Stimulated activated CD4-positive, alpha-beta T cell treated with anti-CD3 and anti-CD28 coated beads, TNF-alpha, amount 100 ng/mL, for 4 hours (primary cell): ENCODE results near the gene FHOD1.

ENCODE experiments used
- DNase-seq, 3 experiments: peaks; one replicate each; pipeline ENCODE4 v3.0.0-alpha.2; 2020; ENCODE audit warnings: low read depth in 3 of 3

Gene FHOD1

DNA sequence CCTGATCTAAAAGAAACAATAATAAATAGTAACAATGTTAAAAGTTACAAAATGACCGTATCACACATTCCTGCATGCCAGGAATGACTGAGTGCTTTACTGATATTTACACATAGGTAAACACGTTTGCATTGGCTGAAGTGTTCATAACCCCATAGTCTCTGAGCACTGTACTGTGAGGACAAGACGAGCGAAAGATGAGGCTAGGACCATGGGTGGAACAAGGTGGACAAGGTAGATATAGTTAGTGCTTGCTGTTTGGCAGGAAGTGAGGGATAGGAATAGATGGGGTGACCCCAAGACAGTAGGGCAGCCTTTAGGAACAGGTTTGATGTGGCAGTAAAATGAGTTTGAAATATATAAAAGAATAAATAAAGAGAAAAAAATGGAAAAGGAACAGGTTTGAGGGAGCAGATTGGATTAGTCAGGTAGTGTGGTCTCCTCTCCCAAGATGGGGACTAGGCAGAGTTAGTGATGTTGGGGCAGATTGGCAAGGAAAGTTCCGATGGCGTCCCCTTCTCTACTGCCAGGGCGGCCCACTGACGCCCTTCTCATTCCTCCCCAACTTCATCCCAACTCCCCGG lies 55.8 kb downstream of the FHOD1 start:
- DNase-seq, result no peak

DNA sequence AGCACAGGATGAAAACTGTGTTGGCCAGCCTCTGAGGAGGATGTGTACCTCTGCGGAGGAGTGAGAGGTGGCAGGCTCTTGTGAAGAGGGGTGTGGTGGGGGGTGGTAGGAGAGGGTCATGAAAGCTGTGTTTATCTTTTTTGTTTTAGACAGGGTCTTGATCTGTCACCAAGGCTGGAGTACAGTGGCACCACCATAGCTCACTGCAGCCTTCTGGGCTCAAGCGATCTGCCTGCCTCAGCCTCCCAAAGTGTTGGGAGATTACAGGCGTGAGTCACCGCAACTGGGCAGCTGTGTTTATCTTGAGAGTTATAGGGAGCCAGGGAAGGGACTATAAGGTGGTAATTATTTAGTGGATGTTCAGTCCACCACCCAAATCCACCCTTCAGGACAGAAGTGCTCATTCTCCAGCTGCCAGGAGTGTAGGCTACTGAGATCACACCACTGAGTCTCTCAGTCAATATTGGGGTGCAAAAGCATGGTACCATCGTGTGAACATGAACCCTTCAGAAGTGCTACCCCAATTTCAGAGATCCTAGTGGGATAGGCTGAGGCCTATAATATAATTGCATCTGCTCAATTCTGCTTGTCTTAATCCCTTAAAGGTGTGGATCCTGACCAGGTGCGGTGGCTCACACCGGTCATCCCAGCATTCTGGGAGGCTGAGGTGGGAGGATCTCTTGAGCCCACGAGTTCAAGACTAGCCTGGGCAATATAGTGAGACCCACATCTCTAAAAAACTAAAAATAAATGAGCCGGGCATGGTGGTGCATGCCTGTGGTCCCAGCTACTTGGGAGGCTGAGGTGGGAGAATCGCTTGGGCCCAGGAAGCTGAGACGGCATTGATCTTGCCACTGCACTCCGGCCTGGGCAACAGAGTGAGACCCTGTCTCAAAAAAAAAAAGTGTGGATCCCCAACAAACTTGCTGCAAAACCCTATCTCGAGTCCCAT lies 56.6 kb downstream of the FHOD1 start:
- DNase-seq, result no peak

DNA sequence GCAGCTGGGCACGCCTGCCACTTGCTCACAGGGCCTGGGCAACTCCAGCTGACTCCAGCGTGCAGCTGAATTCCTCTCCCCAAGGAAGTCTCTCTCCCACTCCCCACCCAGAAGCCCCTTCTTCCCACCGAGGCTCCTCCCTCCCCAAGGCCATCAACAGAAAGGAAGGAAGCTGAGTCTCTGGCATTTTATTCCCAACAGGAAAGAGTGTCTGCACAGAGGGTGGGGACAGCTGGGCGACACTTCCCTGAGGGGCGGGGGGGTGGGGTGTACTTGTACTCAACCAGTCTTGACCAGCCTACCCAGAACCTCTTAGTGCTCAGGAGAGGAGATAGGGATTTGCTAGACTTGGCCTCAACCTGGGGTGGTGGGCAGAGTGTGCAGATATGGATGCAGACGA lies 57.2 kb downstream of the FHOD1 start, which contains the start of gene EXOC3L1:
Gene EXOC3L1 (minus strand): TSS at position 96 of the 400 bp plus-strand sequence. CDS start 460 bp downstream, outside the sequence.
- DNase-seq, result no peak

DNA sequence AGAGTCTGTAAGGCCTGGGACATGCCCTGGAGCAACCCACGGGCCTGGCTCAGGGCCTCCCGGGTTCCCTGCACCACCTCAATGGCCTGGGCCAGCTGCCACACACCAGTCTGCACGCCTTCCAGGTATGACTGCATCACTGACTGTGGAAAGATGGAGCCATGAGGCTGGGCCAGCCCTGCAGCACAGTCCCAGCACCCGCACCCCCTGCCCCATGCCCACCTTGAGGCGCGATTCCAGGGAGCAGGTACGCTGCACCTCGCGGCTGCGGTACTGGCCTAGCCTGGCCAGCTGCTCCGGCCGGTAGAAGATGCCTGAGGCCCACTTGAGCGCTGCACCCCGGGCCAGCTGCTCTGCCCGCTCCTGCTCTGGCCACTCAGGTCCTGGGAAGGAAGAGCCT lies 58.5 kb downstream of the FHOD1 start:
- no peak for DNase-seq

DNA sequence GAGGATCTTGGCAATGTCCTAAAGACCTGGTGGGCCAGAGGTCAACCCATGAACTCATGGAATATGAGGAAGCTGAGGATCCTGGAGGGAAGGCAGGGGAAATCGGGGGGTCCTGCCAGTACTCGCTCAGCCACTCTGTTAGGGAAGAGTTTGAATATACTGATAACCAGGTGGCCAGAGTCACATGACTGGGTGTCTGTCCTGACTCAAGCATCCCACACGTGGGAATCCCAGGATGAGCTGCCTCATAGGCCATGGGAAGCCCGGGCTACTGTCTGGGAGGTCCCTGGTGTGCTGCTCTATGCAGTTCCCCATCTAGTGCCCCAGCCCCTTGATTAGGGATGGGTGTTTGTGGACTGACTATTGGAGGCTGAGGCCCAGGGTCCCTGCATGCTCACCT lies 59.0 kb downstream of the FHOD1 start:
- no peak for DNase-seq

DNA sequence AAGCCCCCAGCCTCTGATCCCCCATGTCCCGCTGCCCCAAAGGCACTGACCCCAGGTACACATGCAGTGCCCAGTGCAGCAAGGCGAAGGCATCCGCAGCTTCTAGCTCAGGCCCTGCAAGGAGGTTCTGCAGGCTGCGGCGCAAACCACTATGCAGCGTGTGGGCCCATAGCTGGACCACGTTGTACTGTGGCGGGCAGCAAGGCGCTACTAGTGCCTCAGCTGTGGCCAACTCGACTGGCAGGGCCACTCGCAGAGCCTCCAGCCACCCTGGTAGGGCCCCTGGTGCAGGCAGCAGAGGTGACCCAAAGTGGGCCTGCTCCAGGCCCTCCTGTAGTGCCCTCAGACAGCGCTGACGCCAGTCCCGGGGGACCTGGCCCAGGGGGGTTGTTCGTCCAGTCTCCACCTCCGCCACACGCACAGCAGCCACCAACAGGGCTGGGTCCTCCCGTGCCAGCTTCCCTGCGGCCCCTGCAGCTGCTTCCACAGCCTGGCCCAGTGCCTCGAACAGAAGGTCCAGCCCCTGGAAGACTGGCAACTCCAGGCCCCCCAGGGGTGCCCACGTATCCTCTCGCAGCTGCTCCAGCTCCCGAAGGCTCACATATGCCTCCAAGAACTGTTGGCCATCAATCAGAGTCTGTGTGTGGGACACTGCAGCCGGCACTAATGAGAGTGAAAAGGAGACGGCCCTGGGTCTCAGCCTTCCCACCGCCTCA lies 59.9 kb downstream of the FHOD1 start:
- no peak for DNase-seq

DNA sequence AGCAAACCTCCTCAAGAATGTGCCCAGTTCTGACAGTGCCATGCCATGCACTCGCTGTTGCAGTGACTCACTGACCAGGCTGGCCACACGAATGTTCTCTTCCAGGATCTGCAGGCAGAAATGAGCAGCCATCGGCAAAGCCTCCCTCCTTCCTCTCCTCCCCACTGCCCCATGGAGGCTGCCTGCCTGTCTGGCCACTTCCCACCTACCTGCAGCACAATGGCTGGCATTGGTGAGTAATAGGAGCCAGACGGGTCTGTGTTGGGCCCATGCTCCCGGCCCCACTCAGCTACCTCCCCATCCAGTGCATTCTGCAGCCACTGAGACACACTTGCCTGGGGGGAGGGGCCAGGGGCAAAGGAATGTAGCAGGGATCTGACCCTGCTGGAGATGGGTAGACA lies 60.7 kb downstream of the FHOD1 start:
- no peak for DNase-seq

DNA sequence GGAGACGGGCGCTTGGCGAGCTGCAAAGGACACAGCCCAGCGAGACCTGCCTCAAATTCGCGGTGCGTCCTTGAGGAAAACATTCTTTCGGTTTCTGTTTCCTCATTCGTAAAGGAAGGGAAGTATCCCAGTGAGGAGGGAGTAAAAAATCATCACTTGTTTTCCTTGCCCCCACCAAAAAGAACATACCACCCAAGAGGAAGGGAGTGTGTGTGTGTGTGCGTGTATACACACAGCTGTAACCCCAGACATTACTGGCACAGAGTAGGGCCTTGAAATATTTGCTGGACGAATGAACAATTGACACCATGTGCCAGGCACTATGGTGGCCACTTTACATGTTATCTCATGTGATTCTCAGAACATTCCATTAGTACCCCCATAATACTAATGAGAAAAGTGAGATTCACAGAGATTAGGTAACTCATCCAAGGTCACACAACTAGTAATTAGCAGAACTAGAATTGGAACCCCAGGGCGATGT lies 61.6 kb downstream of the FHOD1 start:
- no peak for DNase-seq

DNA sequence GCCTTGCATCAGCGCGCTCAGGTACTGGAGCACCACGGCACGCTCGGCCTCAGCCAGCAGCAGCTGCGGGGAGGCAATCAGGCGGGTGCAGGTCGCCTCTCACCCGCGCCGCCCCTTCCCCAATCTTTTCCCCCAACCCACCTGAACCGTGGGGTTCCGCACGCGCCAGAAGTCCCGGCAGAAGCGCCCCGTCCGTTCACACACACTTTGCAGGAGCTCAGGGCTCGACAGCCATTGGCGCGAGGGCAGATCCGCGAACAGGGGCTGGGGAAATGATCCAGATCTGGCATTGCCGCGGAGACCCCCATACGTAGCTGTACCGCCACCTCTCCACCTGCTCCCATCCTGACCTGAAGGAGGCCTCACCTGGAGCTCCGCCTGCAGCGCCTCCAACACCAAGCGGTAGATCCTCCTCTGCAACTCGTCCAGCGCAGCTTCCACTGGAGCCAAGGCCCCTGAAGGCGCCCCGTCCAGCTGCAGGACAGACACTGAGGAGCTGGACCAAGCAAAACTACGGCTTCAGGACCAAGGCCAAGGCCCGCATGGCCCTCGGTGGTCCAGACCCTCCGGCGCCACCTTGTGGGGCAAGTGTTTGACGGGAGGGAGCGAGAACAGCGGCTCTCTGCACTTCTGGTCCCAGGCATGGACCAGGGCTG lies 62.2 kb downstream of the FHOD1 start:
- DNase-seq, result peak; percentile 62 to 75 (median 64)

DNA sequence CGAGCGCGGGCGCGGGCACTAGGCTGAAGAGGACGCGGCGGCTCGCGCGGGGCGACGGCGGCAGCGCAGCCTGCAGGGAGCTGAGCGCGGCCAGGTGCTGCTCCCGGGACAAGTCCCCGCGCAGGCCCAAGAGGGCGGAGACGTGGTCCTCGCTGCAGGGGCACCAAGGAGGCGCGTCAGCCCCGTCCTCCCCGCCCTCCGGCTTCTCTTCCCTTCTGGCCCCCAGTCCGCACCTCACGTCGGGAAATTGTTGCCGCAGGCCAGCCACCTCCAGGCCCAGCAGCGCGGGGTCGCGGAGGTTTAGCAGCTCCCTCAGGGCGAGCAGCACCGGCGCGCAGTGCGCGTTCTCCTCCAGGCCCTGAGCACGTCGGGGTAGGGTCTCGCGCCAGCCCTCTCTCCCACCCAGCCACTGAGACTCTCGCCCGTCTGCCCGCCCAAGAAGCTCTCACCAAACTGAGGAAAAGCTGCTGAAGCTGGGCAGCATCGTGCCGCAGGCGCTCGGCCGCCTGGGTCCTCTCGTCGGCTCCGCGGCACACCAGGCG lies 62.8 kb downstream of the FHOD1 start:
- peak in 1 of 3 experiments; percentile 27 for DNase-seq

DNA sequence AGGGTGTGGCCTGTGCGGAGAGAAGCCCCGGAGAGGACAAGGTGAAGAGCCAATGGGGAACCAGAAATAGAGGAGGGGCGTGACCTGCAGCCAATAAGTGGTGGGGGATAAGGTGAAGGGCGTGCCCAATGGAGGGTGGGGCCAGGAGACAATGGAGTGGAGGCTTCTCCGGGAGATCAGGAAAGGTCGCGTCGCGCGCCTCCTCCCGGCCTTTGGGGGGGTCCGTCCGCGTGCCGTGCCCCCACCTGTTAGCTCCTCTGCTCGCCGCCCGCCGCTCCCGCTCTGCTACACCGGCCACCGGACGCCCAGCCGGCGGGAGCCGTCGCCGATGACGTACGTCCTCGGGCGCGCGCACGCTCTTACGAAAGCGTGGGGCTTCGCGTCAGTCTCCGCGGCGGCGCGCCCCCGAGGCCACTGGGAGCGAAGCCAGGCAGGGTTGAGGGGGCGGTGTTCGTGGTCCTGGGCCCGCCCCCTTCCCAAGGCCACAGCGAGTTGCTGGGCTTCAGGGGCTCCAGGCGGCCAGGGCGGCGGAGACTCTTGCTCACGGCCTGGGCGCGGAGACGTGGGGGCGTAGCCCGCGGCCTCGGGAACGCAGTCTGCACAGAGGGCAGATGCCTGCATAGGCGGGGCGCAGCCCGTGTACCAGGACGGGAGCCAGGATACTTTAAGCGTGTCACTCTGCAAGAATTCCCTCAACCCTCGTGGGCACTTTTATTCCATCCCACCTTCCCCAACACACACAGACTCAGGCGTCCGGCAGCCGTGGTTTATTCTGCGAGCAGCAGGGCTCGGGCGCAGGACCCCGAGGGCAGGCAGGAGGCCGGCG lies 63.4 kb downstream of the FHOD1 start, which contains the start of gene MATCAP1:
Gene MATCAP1 (minus strand): TSS at position 337 of the 826 bp plus-strand sequence. CDS start 3,353 bp downstream, outside the sequence.
- DNase-seq, result peak; percentile 83 to 90 (median 88)

DNA sequence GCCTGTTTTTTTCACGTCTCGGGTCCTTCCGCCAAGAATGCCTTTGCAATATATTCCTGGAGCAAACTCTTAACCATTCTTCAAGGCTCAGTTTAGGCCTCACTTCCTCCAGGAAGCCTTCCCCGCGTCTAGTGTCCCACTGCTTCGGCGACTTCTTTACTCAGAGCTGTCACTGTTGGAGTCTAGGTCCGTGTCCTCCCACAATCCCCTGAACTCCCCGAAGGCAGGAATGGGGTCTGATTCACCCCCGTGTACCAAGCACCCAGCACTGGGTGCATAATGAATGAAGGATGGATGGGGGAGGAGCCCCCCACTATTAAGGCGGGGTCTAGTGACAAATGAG lies 64.0 kb downstream of the FHOD1 start:
- DNase-seq, result no peak

DNA sequence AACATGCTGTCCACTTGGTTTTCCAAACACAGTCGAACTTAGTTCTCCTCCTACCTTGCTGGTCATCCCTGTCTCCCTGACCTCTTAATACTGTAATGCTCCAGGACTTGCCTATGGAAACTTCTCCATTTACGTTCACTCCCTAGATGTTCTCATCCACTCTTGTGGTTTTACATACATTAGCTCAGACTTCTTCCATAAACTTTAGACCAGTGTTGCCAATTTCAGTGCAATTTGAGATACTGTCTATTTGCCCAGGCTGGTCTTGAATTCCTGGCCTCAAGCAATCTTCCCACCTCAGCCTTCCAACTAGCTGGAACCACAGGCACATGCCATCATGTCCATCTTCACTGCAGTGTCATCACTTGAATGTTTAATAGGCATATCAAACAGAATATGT lies 65.0 kb downstream of the FHOD1 start:
- DNase-seq, result no peak

DNA sequence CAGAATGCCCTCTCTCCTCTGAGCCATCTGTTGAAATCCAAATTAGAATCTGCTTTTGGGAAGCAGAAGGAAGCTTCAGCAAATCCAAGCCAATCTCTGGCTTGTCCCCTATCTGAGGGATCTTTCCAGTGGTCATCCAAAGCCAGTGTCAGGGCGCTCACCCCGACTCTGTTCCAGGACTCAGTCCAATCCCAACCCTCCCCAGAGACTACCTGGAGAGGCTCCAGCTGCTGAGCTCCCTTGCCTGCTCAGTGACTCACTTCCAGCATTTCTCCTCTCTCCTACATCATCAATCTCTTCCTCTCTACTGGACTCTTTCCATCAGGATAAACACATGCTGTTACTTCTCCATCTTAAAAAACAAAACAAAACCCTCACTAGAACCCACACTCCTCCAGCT lies 65.9 kb downstream of the FHOD1 start:
- DNase-seq, result no peak

DNA sequence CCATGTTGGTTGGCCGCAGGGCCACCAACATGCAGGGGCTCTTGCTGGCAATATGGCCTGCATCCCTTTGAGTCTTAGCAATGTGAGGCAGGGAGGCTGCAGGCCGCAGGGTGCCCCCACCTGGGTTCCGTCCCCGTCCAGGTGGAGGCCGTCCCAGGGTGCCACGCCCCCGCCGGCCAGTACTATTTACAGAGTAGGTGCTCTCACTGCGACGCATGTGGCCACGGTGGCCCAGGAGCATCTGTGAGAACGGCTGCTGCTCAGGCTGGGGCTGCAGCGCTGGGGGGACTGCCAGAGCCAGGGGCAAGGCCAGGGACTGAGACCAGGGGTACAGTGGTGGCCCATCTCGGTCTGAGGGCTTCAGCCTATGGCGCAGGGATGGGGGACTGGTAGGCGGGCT lies 67.1 kb downstream of the FHOD1 start:
- no peak for DNase-seq

DNA sequence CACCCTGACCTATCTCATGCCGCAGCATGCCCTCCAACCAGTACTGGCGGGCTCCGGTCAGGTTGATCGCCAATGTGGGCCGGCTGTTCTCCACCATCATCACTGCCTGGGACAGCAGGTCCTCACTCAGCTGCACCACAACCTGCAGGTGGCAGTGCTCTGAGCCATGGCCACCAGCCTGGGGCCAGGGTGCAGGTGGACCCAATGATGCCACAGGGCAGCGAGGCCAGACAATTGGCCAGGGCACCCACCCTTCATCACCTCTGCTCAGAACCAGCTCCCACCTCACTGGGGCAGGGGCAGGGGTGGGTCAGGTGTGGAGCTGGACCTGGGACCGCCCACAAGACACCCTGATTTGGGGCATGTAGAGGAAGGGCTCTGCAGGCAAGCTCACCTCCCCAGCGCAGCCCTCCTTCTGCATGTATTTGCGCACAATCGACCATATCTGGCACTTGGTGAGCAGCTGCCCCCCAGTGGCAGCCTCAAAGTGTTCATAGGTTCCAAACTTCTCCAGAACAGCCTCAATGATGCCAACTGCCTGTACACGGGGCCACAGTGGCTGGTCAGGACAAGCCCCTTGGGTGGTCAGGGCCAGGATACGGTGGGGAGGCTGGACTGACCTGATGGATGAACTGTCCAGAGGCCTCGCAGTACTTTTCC lies 67.7 kb downstream of the FHOD1 start:
- DNase-seq, result no peak
